ENCODE results near the gene TMEM37. TPM values are rescaled to one million over a fixed set of nuclear protein-coding genes. Genes with fewer than 3 reads are reported as not detected.

TMEM37 gene
- total RNA-seq, 1 experiment from 2014 or later: 4.2 TPM

DNA sequence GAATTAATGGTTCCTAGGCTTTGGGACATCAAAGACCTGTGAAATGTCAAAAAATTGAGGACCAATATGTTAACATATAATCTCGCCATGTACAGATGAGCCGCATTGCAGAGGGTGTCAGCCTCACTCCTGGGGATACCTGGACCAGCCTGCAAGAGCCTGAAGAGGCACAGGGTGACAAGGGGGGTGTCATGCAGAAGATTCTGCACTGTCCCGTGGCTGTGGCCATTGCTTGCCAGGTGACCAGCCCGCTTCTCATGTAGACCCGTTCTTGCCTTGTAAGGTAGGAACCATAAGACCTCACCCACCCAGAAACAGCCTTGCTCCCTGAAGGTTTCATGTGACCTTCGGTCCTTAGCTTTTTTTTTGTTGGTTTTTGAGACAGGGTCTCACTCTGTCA is 37.5 kb downstream of the TMEM37 start:
- H3K79me2 ChIP-seq (ENCODE audit: insufficient read depth, low read length): no peaks in the 10 kb centered on the region
- H4K5ac ChIP-seq (ENCODE audit: insufficient read length, low read depth, low read length): no peak overlapping the region
- H2BK12ac ChIP-seq (ENCODE audit: insufficient read length, low read depth, low read length): no peak overlapping the region
- no peak overlapping the region for H2BK15ac ChIP-seq (ENCODE audit: low read depth, low read length)
- H3K4me2 ChIP-seq (ENCODE audit: insufficient read depth, insufficient read length, low read length): no peak overlapping the region
- no peak overlapping the region for H4K8ac ChIP-seq (replicated peaks; ENCODE audit: insufficient read length, low read depth, low read length)
- H3K27me3 ChIP-seq (ENCODE audit: insufficient read depth, low read length): no peaks in the 10 kb centered on the region
- H3K23ac ChIP-seq (ENCODE audit: insufficient read length, low read depth, low read length): no peak overlapping the region
- H3K9ac ChIP-seq (ENCODE audit: extremely low read depth, insufficient read length, low read length): no peak overlapping the region
- no peaks in the 10 kb centered on the region for H3K9me3 Mint-ChIP-seq
- no peak for DNase-seq
- WGBS (ENCODE audit: extremely low coverage, insufficient read length, low lambda C conversion rate): no CpG with 5 or more reads among the region's 6 CpGs
- H3K56ac ChIP-seq (ENCODE audit: insufficient read length, low read depth, low read length): no peak overlapping the region
- peaks cover 10 to 21% of the 10 kb centered on the region in 2 experiments for H3K4me1 Mint-ChIP-seq
- H3K27me3 Mint-ChIP-seq (ENCODE audit: low read depth): 0 out of 2 replicates have a peak, but pooled peaks cover 4% of the 10 kb centered on the region
- no peak overlapping the region for H2AFZ ChIP-seq (ENCODE audit: low read length)
- H3K36me3 Mint-ChIP-seq (ENCODE audit: insufficient read depth in 1 of 3, low read depth in 3 of 3): no peaks in the 10 kb centered on the region
- TF ChIP-seq, protein P1, sequence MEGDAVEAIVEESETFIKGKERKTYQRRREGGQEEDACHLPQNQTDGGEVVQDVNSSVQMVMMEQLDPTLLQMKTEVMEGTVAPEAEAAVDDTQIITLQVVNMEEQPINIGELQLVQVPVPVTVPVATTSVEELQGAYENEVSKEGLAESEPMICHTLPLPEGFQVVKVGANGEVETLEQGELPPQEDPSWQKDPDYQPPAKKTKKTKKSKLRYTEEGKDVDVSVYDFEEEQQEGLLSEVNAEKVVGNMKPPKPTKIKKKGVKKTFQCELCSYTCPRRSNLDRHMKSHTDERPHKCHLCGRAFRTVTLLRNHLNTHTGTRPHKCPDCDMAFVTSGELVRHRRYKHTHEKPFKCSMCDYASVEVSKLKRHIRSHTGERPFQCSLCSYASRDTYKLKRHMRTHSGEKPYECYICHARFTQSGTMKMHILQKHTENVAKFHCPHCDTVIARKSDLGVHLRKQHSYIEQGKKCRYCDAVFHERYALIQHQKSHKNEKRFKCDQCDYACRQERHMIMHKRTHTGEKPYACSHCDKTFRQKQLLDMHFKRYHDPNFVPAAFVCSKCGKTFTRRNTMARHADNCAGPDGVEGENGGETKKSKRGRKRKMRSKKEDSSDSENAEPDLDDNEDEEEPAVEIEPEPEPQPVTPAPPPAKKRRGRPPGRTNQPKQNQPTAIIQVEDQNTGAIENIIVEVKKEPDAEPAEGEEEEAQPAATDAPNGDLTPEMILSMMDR (conservative IDR thresholded peaks at IDR 0.05): no peak
- no peak overlapping the region for H3T11ph ChIP-seq (ENCODE audit: low read length)
- no peaks in the 10 kb centered on the region for H3K9me3 ChIP-seq (ENCODE audit: control insufficient read depth, low read depth, low read length)
- H3K23me2 ChIP-seq (ENCODE audit: insufficient read length, low read depth, low read length, poor library complexity, severe bottlenecking): no peaks in the 10 kb centered on the region
- H2BK20ac ChIP-seq (ENCODE audit: low read depth, low read length, poor library complexity, severe bottlenecking): no peak overlapping the region
- no peak overlapping the region for H3K4ac ChIP-seq (ENCODE audit: low read depth, low read length)
- H3K79me1 ChIP-seq (ENCODE audit: insufficient read depth, low read depth, low read length, poor library complexity, severe bottlenecking): no peaks in the 10 kb centered on the region
- H4K20me1 ChIP-seq (ENCODE audit: control insufficient read depth, insufficient read depth, insufficient read length): no peaks in the 10 kb centered on the region
- H3K27ac ChIP-seq (ENCODE audit: insufficient read length, low read depth, low read length): no peak overlapping the region
- H3K18ac ChIP-seq (ENCODE audit: insufficient read length, low read depth, low read length): no peak overlapping the region
- H3K4me1 ChIP-seq (ENCODE audit: insufficient read depth, low read length): no peaks in the 10 kb centered on the region
- H2BK120ac ChIP-seq (ENCODE audit: low read depth, low read length, poor library complexity, severe bottlenecking): no peak overlapping the region
- H3K4me3 Mint-ChIP-seq: no peak overlapping the region
- H4K91ac ChIP-seq (ENCODE audit: insufficient read length, low read depth, low read length): no peak overlapping the region
- H3K14ac ChIP-seq (ENCODE audit: insufficient read depth, low read length): no peak overlapping the region
- H3K27ac Mint-ChIP-seq: no peak overlapping the region
- H2BK5ac ChIP-seq (ENCODE audit: insufficient read length, low read length): no peak overlapping the region
- H2AK5ac ChIP-seq (ENCODE audit: insufficient read length, low read length): no peak overlapping the region
